ENCODE measurements around the gene AGMO. TPM values are rescaled to one million over a fixed set of nuclear protein-coding genes. Genes with fewer than 3 reads are reported as not detected.

Gene AGMO
- total RNA-seq, 4 donors from 2014 or later = 0.11 to 0.55 TPM; not detected in 2

DNA sequence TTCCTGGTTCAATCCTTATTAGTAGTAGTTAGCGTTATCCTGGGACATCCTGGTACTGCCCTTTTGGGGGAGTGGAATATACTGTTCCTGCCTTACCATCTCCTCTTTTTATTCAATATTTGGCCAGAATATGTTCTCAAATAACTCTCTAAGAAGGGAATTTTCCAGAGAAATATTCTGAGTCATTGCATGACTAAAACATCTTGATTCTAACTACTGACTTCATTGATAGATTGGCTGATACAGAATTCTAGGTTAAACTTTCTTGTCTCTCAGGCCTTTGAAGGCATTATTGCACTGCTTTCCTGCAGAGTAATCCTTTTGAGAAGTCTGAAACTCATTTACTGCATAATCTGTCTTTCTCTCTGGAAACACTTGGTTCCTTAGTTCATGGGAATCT is 383.8 kb downstream of the AGMO start:
- no peaks in the 10 kb centered on the region for H3K9me3 ChIP-seq
- no peak overlapping the region for H3K4me3 ChIP-seq
- in situ Hi-C loops (cut with MboI; ENCODE audit: low sequenced_read_pairs in 4 of 4) = no loop called here
- intact Hi-C loops (cut with DNase I; ENCODE audit: low total_unique reads) = no loop called here
- H3K27me3 ChIP-seq = no peaks in the 10 kb centered on the region
- no peaks in the 10 kb centered on the region for H3K4me1 ChIP-seq
- DNase-seq = no peak
- no peak for ATAC-seq
- TF ChIP-seq, protein P1, sequence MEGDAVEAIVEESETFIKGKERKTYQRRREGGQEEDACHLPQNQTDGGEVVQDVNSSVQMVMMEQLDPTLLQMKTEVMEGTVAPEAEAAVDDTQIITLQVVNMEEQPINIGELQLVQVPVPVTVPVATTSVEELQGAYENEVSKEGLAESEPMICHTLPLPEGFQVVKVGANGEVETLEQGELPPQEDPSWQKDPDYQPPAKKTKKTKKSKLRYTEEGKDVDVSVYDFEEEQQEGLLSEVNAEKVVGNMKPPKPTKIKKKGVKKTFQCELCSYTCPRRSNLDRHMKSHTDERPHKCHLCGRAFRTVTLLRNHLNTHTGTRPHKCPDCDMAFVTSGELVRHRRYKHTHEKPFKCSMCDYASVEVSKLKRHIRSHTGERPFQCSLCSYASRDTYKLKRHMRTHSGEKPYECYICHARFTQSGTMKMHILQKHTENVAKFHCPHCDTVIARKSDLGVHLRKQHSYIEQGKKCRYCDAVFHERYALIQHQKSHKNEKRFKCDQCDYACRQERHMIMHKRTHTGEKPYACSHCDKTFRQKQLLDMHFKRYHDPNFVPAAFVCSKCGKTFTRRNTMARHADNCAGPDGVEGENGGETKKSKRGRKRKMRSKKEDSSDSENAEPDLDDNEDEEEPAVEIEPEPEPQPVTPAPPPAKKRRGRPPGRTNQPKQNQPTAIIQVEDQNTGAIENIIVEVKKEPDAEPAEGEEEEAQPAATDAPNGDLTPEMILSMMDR (IDR thresholded peaks at IDR 0.05 in 4 of 5, conservative IDR thresholded peaks at IDR 0.05 in 1 of 5) = no peak
- no peak for TF ChIP-seq POLR2A (IDR thresholded peaks at IDR 0.05)
- no peak overlapping the region for H3K27ac ChIP-seq
- no peaks in the 10 kb centered on the region for H3K36me3 ChIP-seq

DNA sequence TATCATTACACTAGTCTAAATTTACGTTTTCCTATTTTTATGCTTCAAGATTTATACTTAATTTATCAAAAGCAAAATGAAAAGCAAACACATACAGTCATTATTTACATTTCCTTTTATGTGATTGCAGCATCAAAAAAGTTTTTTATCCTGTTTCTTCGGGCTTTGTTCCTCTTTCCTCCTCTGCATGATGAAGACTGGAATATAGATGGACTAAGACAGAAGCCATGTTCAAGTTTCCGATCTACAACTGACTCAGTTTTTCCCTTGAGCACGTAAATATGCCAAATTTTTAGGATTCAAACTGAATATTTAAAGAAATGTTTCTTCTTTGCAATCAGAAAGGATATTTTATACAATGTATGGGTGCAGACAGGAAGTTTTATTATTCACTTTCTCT is 385.7 kb downstream of the AGMO start:
- no peak overlapping the region for H3K27ac ChIP-seq
- no peaks in the 10 kb centered on the region for H3K27me3 ChIP-seq
- in situ Hi-C loops (cut with MboI; ENCODE audit: low sequenced_read_pairs in 4 of 4) = no loop called here
- no peaks in the 10 kb centered on the region for H3K9me3 ChIP-seq
- H3K4me3 ChIP-seq = no peak overlapping the region
- TF ChIP-seq, protein P1 (IDR thresholded peaks at IDR 0.05 in 4 of 5, conservative IDR thresholded peaks at IDR 0.05 in 1 of 5) = no peak
- H3K4me1 ChIP-seq = no peaks in the 10 kb centered on the region
- no peaks in the 10 kb centered on the region for H3K36me3 ChIP-seq
- ATAC-seq (no peak), DNase-seq (no peak)
- intact Hi-C loops (cut with DNase I; ENCODE audit: low total_unique reads) = no loop called here

DNA sequence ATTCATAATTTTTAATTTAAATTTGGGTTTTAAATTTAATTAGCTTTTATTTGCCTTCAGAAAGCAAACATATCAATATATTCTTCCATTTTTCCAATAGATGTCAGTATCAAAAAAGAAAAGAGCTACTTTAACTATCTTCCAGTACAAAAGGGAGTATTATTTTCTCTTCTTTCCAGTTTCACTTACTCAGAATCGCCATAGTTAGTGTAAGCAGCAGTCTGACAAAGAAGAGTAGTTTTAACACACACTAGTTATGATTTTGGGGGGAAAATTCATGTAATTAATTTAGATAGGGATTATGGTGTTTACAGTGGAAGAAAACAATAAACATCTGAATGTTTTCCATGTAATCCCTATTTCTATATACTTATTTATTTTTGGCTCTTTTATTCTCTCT is 386.7 kb downstream of the AGMO start:
- intact Hi-C loops (cut with DNase I; ENCODE audit: low total_unique reads) = no loop called here
- in situ Hi-C loops (cut with MboI; ENCODE audit: low sequenced_read_pairs in 4 of 4) = no loop called here
- no peak for DNase-seq
- no peak overlapping the region for H3K4me3 ChIP-seq
- no peaks in the 10 kb centered on the region for H3K36me3 ChIP-seq
- TF ChIP-seq, protein P1 (IDR thresholded peaks at IDR 0.05 in 4 of 5, conservative IDR thresholded peaks at IDR 0.05 in 1 of 5) = no peak
- no peak for TF ChIP-seq POLR2A (IDR thresholded peaks at IDR 0.05)
- ATAC-seq = no peak
- H3K27ac ChIP-seq = no peak overlapping the region
- no peaks in the 10 kb centered on the region for H3K9me3 ChIP-seq
- no peaks in the 10 kb centered on the region for H3K4me1 ChIP-seq
- no peaks in the 10 kb centered on the region for H3K27me3 ChIP-seq

DNA sequence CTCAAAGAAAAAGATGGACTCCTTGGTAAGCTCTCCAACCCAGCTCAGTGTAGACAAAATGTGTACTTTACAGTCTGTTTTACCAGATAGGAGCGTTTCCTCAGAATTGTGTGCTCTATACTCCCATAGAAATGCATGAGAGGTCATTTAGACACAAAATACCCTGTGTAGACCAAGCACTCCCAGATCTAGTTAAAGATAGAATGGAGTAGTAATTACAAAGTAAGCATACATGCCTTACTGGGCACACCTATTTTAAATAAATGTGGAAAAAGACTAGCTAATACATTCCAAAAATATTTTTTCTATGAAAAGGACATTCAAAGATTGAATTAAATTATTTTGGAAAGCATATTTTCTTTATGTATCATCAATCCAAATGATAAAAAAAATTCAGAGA is 387.3 kb downstream of the AGMO start:
- Histone ChIP-seq H3K4me3 (no peak overlapping the region), H3K27ac (no peak overlapping the region), H3K4me1 (no peaks in the 10 kb centered on the region), H3K9me3 (no peaks in the 10 kb centered on the region), H3K27me3 (no peaks in the 10 kb centered on the region), H3K36me3 (no peaks in the 10 kb centered on the region)
- ATAC-seq (no peak), DNase-seq (no peak)
- intact Hi-C loops (cut with DNase I; ENCODE audit: low total_unique reads) (no loop called here), in situ Hi-C loops (cut with MboI; ENCODE audit: low sequenced_read_pairs in 4 of 4) (no loop called here)
- TF ChIP-seq, protein P1 (IDR thresholded peaks at IDR 0.05 in 4 of 5, conservative IDR thresholded peaks at IDR 0.05 in 1 of 5) = no peak
- no peak for TF ChIP-seq POLR2A (IDR thresholded peaks at IDR 0.05)

DNA sequence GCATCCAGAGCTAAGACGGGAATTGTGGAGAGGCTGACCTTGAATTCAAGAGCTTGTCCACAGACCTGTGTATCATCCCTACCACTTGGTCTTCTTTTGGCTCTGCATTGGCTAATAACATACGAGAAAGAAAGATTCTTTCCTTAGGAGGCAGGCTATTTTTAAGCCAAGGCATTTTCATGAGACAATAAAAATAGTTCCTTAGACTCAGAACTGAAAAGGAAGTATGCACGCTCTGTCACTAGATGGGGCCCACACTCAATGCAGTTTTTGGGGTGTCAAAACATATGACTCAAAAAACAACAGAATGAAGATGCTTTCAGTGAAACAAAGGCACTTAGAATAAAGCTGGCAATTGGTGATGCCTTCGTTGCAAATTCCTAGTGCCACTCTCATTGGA is 393.3 kb downstream of the AGMO start:
- DNase-seq (no peak), ATAC-seq (no peak)
- H3K4me3 ChIP-seq = no peak overlapping the region
- H3K27ac ChIP-seq = no peak overlapping the region
- H3K4me1 ChIP-seq = no peaks in the 10 kb centered on the region
- TF ChIP-seq POLR2A (IDR thresholded peaks at IDR 0.05) = no peak
- TF ChIP-seq, protein P1 (IDR thresholded peaks at IDR 0.05 in 4 of 5, conservative IDR thresholded peaks at IDR 0.05 in 1 of 5) = no peak
- intact Hi-C loops (cut with DNase I; ENCODE audit: low total_unique reads) (no loop called here), in situ Hi-C loops (cut with MboI; ENCODE audit: low sequenced_read_pairs in 4 of 4) (no loop called here)
- no peaks in the 10 kb centered on the region for H3K36me3 ChIP-seq
- H3K27me3 ChIP-seq = no peaks in the 10 kb centered on the region
- no peaks in the 10 kb centered on the region for H3K9me3 ChIP-seq
